ENCODE results near the gene PARN.

GRCh38 chr16:14650629-14651028, 20.6 kb upstream of the PARN start:
- TF ChIP-seq CTCF (IDR thresholded peaks at IDR 0.05) (no peak), TCF7L2 (IDR thresholded peaks at IDR 0.05; ENCODE audit: low read depth, low read length) (no peak), REST (IDR thresholded peaks at IDR 0.05; ENCODE audit: insufficient read depth in 1 of 2, low read depth in 2 of 2, low read length in 1 of 2) (no peak), POLR2AphosphoS5 (IDR thresholded peaks at IDR 0.05; ENCODE audit: low read depth, low read length) (no peak)
